Measurements from ENCODE around the gene GALNTL6. TPM values are rescaled to one million over a fixed set of nuclear protein-coding genes. Genes with fewer than 3 reads are reported as not detected.

Gene GALNTL6
- 10.0 TPM for total RNA-seq

DNA sequence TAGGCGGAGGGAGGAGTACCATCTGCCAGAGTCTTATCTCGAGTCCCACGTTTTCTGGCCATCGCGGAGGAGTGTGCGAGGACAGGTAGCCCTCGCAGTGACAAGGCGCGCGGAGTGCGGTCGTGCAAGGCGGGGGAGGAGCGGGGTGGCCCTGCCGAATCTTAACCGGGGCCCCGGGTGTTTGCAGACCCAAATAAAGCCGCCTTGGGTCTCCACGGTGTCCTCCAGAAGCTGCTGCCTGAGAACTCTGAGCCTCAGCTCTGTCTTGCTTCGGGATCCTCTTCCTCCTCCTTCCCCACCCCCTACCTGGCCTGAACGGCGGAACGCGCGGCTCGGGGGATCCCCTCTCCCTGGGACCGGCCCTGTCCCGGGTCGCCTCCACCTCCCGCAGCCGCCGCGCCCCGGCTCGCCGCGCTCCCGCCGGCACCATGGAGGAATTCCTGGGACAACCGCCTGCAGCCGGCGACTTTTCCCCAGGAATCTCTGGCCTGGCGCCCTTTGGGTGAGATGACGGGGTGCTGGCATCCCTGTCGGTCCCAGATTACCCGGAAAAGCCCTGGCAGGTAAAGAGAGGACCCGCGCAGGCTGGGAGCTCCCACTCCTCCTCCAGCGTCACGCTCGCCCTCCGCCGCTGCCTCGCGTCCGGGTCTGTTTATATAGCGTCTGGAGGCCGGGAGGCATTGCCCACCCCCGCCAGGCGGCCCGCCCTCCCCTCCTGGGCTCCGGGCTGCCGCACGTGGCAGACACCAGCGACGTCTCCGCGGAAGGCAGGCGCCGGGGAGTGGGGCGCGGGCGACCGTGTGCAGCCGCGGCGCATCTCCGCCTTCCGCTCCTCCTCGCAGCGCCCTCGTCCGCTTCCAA lies at the start of gene GALNTL6:
Gene GALNTL6 (plus strand): TSS at position 740 of the 861 bp plus-strand sequence.
- peak; percentile 55 for DNase-seq

DNA sequence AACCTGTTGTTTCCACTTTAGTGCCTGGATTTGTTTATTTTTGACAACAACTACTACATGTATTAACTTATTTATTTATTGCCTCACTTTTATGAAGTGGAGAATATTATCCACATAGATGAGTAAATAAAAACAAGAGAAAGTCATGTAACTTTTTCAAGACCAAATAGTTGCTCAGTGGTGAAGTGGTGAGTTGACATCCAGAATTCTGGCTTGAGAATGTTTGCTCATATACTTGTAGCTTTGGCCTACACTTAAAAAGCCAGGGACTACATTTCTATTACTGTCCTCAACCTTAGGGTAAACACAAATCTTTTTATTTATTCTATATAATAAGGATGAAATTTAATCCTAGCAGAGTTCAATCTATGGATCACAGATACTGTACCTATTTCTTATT lies 47.7 kb upstream of the GALNTL6 start:
- no peak for DNase-seq

DNA sequence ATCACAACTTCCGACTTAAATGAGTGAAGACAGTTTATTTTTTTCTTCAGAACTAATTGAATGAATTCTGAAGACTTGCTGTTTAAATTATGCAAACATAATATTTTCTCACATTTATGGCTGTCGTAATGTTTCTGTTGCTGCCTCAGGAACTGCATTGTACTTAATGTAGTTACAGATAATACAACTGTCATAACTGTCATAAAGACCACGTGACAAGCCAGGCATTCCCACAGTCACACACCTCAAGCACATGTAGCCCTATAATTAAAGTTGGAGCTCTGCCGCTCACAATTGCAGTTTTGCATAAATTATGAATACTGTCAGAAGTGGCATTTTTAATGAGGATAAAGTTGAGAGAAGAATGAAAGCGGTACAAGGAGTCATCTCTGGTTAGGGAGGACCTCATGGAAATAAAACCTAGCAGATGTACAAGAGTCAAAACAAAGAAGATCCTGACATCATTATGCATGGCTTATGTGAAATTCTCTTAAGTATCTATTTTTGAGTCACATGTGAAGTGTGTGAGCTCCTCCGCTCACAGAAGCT lies 38.5 kb upstream of the GALNTL6 start:
- DNase-seq = no peak

DNA sequence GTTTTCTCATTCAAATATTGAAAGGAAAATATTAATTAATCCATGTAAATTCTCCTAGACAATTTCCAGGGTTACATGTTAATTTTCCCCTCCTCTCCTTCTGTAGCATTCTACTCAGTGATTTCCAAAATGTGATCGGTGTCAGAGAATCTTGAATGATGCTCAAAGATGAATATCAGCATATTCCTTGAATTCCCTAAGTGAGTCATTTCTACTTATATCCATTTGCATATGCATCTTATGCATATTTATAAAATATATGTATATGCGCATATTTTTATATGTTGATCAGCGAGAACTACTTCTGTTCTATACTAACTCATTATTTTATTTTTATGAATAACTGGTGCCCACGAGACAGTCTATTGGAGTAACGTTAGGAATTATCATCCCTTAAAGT lies 33.9 kb upstream of the GALNTL6 start:
- no peak for DNase-seq

DNA sequence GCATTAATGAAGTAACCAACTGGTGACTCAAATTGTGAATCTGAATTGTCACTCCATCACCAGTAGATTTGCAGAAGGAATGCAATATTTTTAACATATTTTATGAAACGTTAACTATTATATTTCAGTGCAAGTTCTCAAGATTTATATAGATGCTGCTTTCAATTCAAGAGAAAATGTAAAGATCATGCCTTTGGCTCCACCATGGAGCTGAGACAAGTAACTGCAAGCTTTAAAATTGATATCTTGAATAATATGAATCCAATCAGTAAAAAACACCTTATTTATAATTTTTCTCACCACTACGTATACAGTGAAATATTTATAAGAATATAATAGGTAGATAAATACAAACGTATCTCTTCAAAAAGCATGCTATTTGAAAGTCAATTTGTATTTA lies 27.8 kb upstream of the GALNTL6 start:
- no peak for DNase-seq

DNA sequence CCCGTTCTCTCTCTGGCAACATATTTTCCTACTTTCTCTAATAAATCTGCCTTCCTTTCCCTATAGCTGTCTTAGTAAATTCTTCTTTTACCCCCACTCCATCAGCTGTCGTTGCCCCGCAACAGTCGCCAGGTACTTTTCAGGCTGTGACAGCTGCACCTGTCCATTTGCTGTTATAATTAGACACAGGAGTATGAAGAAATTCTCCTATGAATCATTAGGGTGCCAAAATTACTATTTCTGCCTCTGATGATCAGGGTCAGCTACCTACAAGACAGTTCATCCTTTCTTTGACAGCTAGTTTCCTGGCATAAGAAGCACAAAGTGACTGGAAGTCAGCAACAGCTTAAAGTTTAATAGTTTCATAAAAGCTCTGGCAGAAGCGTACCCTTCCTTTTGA lies 19.5 kb upstream of the GALNTL6 start:
- no peak for DNase-seq

DNA sequence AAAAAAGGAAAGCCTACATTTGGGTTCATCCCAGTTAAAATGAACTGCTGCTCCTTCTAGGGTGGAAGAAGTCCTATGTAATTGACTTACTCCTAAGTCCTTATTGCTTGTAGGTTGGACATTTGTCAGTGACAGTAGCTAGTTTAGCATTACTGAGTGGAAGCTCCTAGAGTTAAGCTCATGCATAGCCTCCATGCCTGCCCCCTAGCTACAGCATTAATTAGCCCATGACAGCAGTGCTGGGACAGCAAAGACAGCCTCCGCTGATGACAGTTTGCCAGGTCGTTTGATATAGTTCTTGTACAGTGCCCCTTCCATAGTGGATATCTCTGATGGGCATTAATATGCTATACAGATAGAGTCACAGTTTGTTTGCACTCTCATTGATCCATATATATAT lies 18.7 kb upstream of the GALNTL6 start:
- DNase-seq = no peak

DNA sequence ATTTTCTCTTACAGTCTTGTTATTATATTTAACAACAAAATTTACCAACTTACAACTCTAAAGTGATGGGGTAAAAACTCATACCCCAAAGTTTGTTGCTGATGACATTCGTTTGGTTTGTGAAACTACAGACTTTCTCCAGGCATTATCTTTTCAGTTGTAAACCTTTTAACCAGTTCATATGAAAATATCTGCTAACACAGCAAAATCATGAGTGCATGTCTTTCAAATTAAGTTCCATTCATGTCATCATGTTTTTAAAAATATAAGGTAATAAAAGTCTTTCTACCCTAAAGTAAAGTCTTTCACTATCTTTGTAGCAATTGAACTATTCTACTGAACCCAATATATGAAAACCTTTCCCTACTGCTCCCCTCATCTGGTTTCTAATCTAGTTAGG lies 3.4 kb upstream of the GALNTL6 start:
- no peak for DNase-seq

DNA sequence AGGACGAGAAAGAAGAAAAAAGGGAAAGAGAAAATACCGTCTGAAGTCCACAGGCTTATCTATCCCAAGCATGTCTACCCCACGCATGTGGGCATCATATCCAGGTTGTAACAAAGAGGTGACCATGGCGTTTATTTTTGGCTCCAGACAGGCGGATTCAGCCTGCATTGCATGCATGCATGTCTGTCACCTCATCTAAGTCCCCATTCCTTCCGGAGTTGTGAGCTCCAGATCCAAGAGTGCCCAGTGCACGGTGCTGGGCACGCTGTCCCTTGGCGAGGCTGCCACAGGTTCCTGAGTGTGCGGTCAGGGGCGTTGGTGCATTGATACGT lies 905 bp upstream of the GALNTL6 start:
- DNase-seq = no peak

DNA sequence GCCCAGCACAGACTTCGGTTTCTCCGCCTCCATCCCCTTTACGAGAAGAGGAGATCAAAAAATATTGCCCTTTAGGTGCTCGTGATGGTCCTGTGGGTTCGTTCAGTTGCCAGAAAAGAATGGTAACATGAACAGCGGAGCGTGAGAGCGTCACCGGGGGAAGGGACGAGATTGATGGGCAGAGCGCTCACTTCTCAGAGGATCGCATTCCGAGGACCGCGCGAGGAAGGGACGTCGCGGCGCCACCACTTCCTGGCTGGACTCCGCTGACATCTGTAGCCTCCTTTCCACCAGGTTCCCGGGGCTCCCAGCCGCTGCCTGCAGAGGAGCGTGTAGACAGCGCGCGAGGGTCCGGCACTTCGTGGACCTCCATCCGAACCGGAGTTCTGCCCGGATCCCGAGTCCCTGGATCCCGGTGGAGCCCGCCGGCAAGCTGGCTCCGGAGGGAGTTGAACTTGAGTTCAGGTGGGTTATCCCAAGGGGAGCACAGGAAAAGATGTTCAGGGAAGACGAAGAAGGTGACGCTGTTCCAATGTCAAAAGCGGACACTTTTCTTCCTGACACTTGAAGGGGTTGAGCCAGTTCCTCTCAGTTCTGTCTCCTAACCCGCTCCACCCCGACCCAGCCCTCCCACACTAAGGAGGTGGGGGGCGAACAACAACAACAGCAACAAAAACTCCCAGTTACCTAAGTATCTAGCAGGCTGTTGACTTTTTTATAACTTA lies 484 bp downstream of the GALNTL6 start:
- peak; percentile 31 for DNase-seq

DNA sequence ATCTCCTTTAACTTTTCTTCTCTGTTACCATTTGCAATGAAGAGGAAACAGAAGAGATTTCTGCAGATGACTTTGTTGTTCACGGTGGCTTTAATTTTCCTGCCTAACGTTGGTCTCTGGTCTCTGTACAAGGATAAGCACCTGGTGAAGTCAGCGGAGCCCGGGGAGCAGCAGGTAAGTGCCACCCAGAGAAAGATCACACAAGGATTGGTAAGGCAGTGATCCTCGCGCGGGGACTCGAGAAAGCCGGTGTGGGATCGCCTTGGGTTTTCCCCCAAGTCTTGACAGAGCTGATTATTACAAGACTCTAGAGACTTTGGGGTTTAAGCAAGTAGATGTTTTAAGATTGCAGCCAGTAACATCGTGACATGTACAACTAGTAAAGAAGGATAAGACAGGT lies 1.3 kb downstream of the GALNTL6 start:
- no peak for DNase-seq

DNA sequence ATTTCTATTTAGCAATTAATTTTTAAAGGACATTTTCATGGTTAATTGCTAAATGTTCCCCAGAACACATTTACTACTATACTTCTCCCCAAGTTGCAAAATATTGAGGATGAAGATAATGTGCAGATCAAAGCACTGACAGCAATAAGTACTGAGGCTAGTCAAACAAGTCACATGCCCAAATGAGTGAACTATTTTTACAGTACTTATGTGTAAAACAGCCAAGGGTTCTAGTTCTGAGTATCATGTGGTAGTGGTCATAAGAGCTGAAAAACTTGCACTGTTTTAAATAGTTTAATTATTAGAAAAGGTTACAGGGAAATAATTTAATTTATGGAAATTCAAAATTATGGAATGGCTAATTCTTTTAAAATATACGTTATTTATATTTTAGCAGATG lies 3.8 kb downstream of the GALNTL6 start:
- no peak for DNase-seq

DNA sequence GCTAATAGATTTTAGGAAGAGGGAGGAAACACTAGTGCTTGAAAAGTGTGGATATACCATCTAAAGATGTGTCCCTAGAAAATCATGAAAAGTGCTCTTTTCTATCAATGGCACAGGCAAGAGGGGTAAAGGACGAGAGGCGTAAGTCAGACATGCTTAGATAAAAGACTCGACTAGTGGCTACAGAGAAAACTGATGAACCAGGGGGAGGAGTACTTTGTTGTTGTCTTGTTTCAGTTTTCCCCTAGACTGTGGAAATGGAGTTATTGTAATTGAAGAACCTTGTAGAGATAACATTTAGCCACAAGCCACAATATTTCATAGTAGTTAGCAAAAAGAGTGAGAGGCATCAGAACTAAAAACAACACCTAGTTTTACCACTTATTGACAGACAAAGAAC lies 21.4 kb downstream of the GALNTL6 start:
- DNase-seq = no peak

DNA sequence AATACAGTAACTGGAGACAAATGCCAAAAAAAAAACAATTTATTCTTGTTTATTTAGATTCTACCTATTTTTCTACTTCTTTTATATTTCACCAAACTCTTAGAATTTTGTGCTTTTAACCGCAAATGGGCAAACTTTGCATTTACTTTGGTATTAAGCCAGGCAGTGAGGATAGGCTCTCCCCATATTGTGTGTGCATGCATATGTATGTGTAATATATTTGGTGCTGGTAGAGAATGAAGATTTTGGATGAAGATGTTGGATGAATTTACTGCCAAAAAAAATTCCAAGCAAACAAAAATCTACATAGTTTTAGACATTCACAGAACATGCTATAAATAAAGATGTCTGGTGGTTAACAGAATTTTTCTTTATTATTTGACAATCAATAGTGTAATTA lies 30.3 kb downstream of the GALNTL6 start:
- no peak for DNase-seq

DNA sequence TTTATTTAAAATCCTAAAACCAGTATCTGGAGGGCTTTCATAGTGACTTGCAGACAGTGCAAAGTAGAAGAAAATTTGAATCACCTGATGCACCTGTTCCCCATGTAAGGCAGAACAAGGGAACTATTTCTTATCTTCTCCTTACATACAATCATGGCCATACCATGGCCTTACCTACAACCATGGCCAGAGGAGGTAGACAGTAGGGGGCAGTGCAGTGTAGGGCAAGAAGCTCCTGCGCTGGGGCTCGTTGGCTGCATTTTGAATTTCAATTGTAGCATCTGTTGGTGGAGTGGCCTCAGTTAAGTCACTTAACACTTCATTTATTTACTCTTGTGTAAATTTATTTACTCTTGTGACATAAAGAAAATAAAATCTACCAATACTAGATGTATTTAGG lies 33.0 kb downstream of the GALNTL6 start:
- DNase-seq = no peak

DNA sequence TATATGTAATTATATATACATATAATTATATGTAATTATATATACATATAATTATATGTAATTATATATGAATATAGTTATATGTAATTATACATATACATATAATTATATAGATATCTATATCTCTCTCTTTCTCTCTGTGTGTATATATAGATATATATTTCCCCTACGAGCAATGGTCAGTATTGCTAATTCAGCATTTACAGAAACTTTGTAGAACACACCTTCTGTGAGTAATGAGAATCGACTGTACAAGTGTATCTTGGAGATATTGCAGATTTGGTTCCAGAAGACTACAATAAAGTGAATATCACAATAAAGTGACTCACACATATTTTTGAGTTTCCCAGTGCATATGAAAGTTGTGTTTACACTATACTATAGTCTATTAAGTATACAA lies 33.7 kb downstream of the GALNTL6 start:
- no peak for DNase-seq

DNA sequence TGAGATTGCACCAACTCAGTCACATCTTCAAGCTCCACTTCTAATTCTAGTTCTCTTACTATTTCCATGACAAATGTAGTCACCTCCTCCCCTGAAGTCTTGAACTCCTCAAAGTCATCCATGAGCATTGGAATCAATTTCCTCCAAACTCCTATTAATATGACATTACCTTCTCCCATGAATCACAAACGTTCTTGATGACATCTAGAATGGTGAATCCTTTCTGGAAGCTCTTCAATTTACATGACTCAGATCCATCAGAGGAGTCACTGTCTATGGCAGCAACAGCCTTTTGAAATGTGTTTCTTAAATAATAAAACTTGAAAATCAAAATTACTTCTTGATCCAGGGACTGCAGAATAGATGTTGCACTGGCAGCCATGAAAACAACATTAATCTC lies 34.5 kb downstream of the GALNTL6 start:
- DNase-seq = no peak

DNA sequence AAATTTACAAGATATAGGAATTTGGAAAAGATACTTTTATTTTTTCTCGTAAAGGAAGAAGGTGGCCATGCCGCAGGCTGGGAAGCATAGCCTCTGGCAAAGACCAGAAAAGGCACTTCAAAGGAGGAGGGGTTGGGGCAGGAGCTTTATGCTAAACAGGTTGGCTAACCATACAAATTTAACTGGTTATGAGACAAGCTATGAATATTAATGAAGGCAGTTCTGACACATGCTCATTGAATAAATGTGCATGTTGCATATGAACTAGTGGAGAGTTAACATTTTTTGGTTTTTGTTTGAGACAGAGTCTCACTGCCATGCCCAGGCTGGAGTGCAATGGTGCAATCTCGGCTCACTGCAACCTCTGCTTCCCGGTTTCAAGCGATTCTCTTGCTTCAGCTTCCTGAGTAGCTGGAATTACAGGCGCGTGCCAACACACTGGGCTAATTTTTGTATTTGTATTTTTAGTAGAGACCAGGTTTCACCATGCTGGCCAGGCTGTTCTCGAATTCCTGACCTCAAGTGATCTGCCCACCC lies 36.5 kb downstream of the GALNTL6 start:
- no peak for DNase-seq

DNA sequence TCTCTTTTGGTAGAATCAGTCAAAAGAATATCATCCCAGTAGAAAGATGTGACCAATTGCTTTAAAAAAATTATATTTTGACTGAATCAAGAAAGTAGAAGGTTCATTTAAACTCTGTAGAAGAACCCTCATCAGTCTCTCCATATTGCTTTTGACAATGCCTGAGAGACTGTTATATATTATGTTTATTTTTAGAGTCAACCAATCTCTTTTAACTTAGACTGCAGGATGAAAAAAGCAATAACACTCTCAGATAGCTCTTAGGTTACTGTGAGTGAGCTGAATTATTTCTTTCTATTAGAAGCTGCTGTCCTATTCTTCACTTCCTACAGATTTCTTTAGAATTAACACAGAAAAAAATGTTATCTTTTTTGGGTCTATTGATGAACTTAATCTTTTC lies 38.1 kb downstream of the GALNTL6 start:
- no peak for DNase-seq

DNA sequence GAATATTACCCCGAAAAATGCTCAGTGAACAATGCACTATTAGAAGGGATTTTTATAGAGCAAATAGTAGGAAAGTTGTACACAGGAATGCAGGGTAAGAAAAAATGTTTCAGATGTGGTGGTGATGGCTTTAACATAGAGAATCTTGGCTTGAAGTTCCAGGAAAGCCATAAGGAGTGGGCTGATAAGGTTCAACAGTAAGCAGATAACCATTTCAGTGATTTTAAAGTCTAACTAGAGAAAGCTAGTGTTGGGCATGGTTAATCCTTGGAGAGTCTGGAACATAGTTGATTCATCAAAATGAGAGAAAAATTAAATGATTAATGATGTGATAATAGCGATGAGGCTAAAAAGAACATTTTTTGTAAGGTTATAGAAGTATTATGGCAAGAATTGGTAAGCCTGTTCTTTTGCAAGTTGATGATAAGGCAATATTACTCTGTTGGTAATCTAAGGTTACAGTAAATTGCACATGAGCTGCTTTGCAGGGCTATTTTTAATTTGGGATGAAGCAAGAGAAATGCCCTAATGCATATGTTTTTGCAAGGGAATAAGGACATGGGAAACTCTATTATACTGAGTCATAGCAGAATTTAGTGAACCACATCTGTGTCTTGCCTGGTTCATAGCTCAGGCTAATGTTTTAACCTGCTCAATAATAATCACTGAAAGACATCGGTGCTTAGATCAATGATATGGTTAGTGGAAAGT lies 44.3 kb downstream of the GALNTL6 start:
- no peak for DNase-seq

DNA sequence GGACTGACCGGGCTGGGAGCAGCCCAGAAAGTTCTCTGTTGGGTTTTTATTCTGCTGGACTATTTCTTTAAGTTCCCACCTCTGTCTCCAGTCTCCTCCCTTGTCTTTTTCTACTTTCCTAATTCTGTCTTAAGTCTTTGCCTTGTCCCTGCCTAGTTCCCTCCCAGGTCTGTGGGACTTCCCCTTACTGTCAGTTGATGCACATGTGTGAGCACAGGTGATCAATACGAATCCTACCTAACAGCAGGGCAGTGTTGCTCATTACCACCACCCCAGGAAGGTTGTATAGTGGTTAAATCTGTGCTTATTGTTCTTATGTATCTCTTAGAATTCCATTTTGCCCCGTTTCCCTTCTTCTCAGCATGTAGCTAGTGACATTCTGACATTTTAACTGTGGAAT lies 62.1 kb downstream of the GALNTL6 start:
- no peak for DNase-seq

DNA sequence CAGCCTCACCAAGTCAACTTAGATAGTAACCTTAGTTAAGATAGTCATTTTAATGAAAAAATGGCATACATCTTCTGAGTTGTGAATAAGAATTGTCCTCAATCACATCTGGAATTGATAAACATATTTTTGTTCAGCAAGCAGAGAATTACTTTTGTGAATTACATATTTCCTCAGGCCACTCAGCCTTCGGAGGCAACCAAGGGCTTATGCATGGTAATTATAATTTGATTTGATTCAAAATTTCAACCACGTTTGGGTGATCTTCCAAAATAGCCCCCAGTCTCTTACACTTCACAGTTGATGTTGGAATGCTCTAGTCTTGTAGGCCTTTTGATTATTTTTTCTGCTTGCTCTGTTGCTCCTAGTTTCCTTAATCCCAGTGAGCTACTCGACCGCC lies 63.4 kb downstream of the GALNTL6 start:
- no peak for DNase-seq

DNA sequence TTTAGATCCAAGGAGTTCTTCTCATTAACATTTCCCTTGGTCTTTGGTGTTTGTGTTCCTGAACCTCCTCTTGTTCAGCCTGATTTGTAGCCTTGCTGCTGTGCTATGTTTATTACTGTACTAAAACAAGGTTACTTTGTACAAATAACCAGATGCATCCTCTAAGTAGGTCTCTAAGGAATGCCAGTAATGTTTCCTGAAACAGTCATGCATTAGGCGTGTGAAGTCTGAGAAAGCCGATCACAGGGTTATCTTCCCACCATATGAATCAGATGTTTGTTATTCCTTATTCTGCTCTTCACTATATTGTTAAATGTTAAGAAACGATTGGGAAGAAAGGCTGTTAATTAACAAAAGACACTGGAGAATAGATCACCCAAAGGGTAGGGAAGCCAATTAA lies 66.9 kb downstream of the GALNTL6 start:
- DNase-seq = no peak
